GM23338 (cell line): Measurements from ENCODE around the gene RAD23B.

Experiments used
- CREB1 ChIP-seq: fragments of 250-450 bp; sonication (Bioruptor Pico); IDR thresholded peaks from 2 replicates; pipeline ENCODE4 v1.5.0; 2020; ENCODE audit warnings: low read depth, mild to moderate bottlenecking, moderate library complexity
- POLR2AphosphoS5 ChIP-seq: IDR thresholded peaks from 2 replicates; pipeline ENCODE4 v1.6.1; 2016; ENCODE audit warnings: antibody characterized with exemption, low read depth
- ZNF331 ChIP-seq: fragments of 250-450 bp; sonication (Bioruptor Pico); IDR thresholded peaks from 2 replicates; pipeline ENCODE4 v1.5.0; 2020; ENCODE audit warnings: low read depth, mild to moderate bottlenecking, moderate library complexity
- TF ChIP-seq, protein P1 (sequence below), 2 experiments: fragments of 200-600 bp in 1 of 2; sonication (generic) in 1 of 2; conservative IDR thresholded peaks; 2 replicates each; pipeline versions ENCODE4 v1.5.1 to v1.6.1; 2016 to 2017; ENCODE audit warnings: antibody characterized with exemption in 2 of 2, low read depth in 2 of 2, mild to moderate bottlenecking in 2 of 2, moderate library complexity in 1 of 2

DNA sequence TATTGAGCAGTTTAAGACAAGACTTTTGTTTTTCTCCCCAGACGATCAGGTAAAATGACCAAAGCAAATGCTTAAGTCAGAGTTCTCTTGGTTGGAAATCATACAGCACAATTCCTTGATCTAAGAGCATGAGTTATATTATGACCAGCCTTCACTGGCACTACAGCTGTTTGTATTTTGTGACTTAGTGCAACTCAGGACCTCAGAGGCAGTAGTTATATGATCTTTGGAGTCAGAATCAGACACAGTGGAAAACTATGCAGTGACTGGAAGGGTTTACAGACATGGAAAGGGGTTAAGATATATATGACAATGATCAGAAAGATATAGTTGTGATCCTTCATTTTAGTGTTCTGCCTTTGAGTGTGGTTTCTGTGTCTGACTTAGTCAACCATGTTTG is 24.3 kb downstream of the RAD23B start:
- TF ChIP-seq CREB1 (CRISPR knock-in tag) (no peak), POLR2AphosphoS5 (no peak), ZNF331 (CRISPR knock-in tag) (no peak)
- TF ChIP-seq, protein P1, sequence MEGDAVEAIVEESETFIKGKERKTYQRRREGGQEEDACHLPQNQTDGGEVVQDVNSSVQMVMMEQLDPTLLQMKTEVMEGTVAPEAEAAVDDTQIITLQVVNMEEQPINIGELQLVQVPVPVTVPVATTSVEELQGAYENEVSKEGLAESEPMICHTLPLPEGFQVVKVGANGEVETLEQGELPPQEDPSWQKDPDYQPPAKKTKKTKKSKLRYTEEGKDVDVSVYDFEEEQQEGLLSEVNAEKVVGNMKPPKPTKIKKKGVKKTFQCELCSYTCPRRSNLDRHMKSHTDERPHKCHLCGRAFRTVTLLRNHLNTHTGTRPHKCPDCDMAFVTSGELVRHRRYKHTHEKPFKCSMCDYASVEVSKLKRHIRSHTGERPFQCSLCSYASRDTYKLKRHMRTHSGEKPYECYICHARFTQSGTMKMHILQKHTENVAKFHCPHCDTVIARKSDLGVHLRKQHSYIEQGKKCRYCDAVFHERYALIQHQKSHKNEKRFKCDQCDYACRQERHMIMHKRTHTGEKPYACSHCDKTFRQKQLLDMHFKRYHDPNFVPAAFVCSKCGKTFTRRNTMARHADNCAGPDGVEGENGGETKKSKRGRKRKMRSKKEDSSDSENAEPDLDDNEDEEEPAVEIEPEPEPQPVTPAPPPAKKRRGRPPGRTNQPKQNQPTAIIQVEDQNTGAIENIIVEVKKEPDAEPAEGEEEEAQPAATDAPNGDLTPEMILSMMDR (conservative IDR thresholded peaks at IDR 0.05; ENCODE audit: low read depth in 2 of 2) = no peak
